Fibroblast of mammary gland (primary cell): ENCODE results near the gene MATN4.

Source experiments
- DNase-seq: peaks from one replicate; pipeline ENCODE4 v3.0.0-alpha.2; 2010; ENCODE audit warnings: low read depth
- H3K4me3 ChIP-seq: 2 replicates; pipeline ENCODE4 v1.5.1; 2011; ENCODE audit warnings: low read depth, mild to moderate bottlenecking, low read length, moderate library complexity; ENCODE audit not compliant: control insufficient read depth
- TF ChIP-seq, protein P1 (sequence below): conservative IDR thresholded peaks from 2 replicates; pipeline ENCODE4 v1.5.1; 2011; ENCODE audit warnings: low read depth, low read length, inconsistent platforms; ENCODE audit not compliant: control insufficient read depth, insufficient read depth

MATN4 gene

DNA sequence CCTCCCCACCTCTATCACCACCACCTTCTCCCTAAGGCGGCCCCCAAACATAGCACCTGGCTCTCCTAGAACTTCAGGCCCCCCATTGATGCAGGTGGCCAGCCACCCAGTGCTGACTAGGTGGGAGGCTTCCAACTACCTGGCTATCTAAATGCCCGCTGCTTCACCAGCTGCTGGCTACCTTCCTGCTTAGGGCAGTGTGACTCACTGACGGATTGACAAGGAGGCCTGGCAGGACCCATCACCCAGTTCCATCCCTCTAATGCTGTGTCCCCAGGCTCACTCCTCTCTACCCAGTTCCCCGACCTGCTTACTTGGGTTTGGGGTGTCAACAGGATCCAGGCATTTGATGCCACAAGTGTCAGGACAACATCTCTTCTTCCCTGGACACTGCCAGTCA, 54.8 kb downstream of the MATN4 start:
- TF ChIP-seq, protein P1, sequence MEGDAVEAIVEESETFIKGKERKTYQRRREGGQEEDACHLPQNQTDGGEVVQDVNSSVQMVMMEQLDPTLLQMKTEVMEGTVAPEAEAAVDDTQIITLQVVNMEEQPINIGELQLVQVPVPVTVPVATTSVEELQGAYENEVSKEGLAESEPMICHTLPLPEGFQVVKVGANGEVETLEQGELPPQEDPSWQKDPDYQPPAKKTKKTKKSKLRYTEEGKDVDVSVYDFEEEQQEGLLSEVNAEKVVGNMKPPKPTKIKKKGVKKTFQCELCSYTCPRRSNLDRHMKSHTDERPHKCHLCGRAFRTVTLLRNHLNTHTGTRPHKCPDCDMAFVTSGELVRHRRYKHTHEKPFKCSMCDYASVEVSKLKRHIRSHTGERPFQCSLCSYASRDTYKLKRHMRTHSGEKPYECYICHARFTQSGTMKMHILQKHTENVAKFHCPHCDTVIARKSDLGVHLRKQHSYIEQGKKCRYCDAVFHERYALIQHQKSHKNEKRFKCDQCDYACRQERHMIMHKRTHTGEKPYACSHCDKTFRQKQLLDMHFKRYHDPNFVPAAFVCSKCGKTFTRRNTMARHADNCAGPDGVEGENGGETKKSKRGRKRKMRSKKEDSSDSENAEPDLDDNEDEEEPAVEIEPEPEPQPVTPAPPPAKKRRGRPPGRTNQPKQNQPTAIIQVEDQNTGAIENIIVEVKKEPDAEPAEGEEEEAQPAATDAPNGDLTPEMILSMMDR = no peak
- H3K4me3 ChIP-seq = no peak overlapping the region
- no peak for DNase-seq

DNA sequence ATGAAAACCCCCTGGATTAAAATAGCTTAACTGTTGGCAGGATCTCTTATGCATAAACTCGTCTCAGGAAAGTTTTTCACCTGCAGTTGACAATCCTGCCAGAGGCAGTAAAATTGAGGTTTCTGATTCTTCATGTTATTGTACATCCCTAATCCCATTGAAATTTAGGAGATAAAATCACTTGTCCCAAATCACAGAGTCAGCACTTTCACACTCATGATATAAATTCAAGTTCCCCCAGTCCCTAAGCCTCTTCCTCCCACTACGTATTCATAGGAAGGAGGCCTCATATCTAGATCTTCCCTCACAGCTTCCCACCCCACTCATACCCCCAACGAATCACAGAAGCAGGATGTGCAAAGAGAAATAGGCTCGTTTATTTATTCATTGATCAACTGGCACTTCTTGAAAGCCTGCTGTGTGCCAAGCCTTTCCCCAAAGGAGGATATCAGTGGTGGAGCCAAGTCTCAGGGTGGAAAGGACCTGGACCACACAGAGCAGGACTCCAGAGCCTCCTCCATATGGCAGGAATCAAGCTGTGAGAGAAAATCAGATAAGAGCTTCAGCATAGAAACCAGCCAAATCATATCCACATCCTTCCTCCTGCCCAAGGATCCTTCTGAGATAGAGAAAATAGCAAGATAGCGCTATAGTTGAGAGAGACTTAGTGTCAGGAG, 56.1 kb downstream of the MATN4 start:
- H3K4me3 ChIP-seq = no peak overlapping the region
- TF ChIP-seq, protein P1 = no peak
- DNase-seq = no peak

DNA sequence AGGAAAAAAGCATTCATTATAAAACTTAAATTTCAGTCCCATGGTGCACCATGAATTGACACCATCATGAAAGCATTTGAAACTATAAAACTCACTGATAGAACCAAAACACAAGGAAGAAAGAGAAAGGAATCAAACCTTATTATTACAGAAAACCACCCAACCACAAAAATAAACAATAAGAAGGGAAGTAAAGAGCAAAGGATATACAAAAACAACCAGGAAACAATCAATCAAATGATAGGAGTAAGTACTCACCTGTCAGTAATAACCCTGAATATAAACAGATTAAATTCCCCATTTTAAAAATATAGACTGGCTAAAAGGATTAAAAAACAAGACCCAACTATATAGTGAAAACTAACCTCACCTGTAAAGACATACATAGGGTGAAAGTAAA, 59.5 kb downstream of the MATN4 start:
- DNase-seq = no peak
- TF ChIP-seq, protein P1 = no peak
- no peak overlapping the region for H3K4me3 ChIP-seq

DNA sequence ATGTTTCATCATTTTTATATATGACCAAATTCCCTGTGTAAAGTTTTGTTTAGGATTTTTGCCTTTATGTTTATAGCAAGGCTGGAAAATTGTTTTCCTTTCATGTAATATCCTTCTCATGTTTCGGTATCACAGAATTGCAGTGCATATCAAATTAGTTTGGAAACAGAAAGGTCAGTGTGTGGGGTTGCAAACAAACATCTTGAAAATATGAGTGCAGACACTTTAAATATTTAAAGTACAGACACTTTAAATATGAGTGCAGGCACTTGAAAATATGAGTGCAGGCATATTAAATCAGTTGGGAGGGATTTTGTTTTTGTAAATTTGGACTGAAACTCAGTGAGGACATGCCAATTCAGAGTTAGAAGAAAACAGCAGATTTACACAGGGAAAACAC, 60.2 kb downstream of the MATN4 start:
- no peak overlapping the region for H3K4me3 ChIP-seq
- TF ChIP-seq, protein P1 = no peak
- DNase-seq = no peak

DNA sequence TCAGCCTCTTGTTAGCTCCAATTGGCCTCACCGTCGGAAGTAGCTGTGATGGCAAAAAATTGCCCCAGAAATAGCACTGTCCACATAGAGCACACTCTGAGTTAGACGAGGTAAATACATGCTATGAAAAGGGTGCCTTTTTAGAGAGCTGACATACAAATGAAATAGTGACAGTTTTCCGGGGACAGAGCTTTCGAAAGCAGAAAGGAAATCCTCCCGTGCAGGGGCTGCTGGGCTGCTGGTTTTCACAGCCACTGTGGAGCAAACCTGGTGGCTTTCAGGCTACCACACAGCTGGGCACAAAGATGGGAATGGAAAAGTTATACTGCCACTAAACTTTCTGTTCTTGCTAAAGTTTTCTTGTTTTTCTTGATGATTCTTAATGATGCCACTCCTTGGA, 62.0 kb downstream of the MATN4 start:
- no peak overlapping the region for H3K4me3 ChIP-seq
- no peak for DNase-seq
- TF ChIP-seq, protein P1 = no peak
